ENCODE results near the gene TNNT2. TPM values are rescaled to one million over a fixed set of nuclear protein-coding genes. Genes with fewer than 3 reads are reported as not detected.

Gene TNNT2
- total RNA-seq, 2 donors from 2014 or later = not detected

DNA sequence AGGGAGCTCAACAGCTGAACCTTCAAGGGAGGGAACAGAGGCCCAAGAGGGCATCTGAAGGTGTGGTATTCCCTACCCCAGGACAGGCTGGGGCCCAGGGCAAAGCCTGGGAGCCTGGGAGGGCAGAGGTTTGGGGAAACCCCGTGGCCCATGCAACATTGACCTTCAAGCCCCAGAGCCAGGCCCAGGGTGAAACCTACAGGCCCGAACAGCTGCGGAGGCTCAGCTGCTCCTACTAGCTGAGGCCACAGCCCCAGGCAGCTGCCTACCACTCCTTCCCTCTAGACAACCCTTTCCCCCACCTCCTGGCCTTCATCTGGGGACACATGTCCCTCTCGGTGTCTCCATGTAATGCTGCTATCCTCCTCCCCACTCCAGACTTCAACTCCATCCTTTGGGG, 18.5 kb upstream of the TNNT2 start:
- H3K27ac Mint-ChIP-seq = no peak overlapping the region
- peaks cover 55% of the 10 kb centered on the region for H3K27me3 Mint-ChIP-seq
- no peak overlapping the region for H3K4me3 Mint-ChIP-seq
- no peak for ATAC-seq (replicated peaks)
- no peaks in the 10 kb centered on the region for H3K9me3 Mint-ChIP-seq
- H3K4me1 Mint-ChIP-seq = peaks cover 4% of the 10 kb centered on the region
- no peaks in the 10 kb centered on the region for H3K36me3 Mint-ChIP-seq (ENCODE audit: low read depth)

- H3K27me3 Mint-ChIP-seq = peaks cover 43% of the 10 kb centered on the region
- no peak for ATAC-seq (replicated peaks)
- H3K4me3 Mint-ChIP-seq = no peak overlapping the region
- peaks cover 4% of the 10 kb centered on the region for H3K4me1 Mint-ChIP-seq
- H3K36me3 Mint-ChIP-seq (ENCODE audit: low read depth) = no peaks in the 10 kb centered on the region
- no peak overlapping the region for H3K27ac Mint-ChIP-seq
- no peaks in the 10 kb centered on the region for H3K9me3 Mint-ChIP-seq
Measured at GRCh38 chr1:201394591-201394990, 17.1 kb upstream of the TNNT2 start.

DNA sequence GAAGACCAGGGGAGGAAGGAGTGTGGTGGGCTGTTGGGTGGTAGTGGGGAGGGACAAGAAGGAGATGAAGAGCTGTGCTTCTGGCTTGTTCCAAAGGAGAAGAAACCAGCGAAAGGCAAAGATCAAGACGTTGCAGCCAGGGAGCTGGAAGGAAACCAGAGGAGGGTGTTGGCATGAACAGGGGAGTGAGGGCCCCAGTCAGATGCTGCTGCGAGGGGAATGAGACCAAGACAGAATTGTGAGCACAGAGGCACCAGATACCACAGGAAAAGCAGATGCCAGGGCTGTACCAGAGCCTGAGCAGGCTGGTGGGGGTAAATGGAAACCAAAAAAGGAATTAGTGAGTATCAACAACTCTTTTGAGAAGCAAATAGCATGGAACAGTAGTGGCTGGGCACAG, 15.6 kb upstream of the TNNT2 start:
- Mint-ChIP-seq H3K36me3 (ENCODE audit: low read depth) (no peaks in the 10 kb centered on the region), H3K4me1 (peaks cover 4% of the 10 kb centered on the region), H3K9me3 (no peaks in the 10 kb centered on the region), H3K27me3 (peaks cover 38% of the 10 kb centered on the region), H3K4me3 (no peak overlapping the region), H3K27ac (no peak overlapping the region)
- no peak for ATAC-seq (replicated peaks)

GRCh38 chr1:201391651-201392511, 14.4 kb upstream of the TNNT2 start:
- Mint-ChIP-seq H3K9me3 (no peaks in the 10 kb centered on the region), H3K27me3 (peaks cover 37% of the 10 kb centered on the region), H3K4me1 (peaks cover 4% of the 10 kb centered on the region), H3K36me3 (ENCODE audit: low read depth) (no peaks in the 10 kb centered on the region), H3K27ac (peak overlapping the region; percentile 10), H3K4me3 (no peak overlapping the region)
- ATAC-seq (replicated peaks) = no peak

DNA sequence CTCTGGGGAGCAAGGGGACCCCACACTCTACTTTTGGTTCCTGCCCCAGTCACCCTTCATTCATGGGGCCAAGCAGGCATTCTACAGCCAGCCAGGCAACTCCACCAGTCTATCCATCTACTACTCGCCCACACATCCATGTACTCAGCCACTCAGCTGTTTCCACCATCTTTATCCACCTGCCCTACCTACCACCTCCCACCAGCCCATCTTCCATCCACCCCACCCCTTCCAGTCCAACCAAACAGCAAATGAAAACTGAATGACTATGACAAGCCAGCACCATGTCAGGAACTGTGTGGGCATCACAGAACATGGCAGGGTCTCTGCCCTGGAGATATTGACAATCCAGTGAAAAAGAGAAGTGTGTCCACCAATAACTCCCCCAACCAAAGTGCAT, 13.7 kb upstream of the TNNT2 start:
- no peaks in the 10 kb centered on the region for H3K9me3 Mint-ChIP-seq
- H3K27me3 Mint-ChIP-seq = peaks cover 34% of the 10 kb centered on the region
- no peak overlapping the region for H3K27ac Mint-ChIP-seq
- H3K4me1 Mint-ChIP-seq = peaks cover 4% of the 10 kb centered on the region
- H3K36me3 Mint-ChIP-seq (ENCODE audit: low read depth) = no peaks in the 10 kb centered on the region
- no peak for ATAC-seq (replicated peaks)
- H3K4me3 Mint-ChIP-seq = no peak overlapping the region

GRCh38 chr1:201389051-201389450, 11.6 kb upstream of the TNNT2 start:
- H3K4me3 Mint-ChIP-seq = no peak overlapping the region
- H3K4me1 Mint-ChIP-seq = peaks cover 4% of the 10 kb centered on the region
- H3K36me3 Mint-ChIP-seq (ENCODE audit: low read depth) = no peaks in the 10 kb centered on the region
- peaks cover 31% of the 10 kb centered on the region for H3K27me3 Mint-ChIP-seq
- H3K9me3 Mint-ChIP-seq = no peaks in the 10 kb centered on the region
- no peak overlapping the region for H3K27ac Mint-ChIP-seq
- no peak for ATAC-seq (replicated peaks)

GRCh38 chr1:201386208-201386607, 8.7 kb upstream of the TNNT2 start:
- no peak overlapping the region for H3K4me3 Mint-ChIP-seq
- ATAC-seq (replicated peaks) = no peak
- peaks cover under 1% of the 10 kb centered on the region for H3K4me1 Mint-ChIP-seq

GRCh38 chr1:201385299-201385891, 7.9 kb upstream of the TNNT2 start:
- Mint-ChIP-seq H3K27ac (no peak overlapping the region), H3K4me3 (no peak overlapping the region), H3K27me3 (peaks cover 27% of the 10 kb centered on the region)

More at GRCh38 chr1:201386208-201386607, 8.7 kb upstream of the TNNT2 start:
- Mint-ChIP-seq H3K36me3 (ENCODE audit: low read depth) (no peaks in the 10 kb centered on the region), H3K27ac (no peak overlapping the region), H3K27me3 (peaks cover 26% of the 10 kb centered on the region), H3K9me3 (no peaks in the 10 kb centered on the region)

GRCh38 chr1:201384406-201384782, 6.9 kb upstream of the TNNT2 start:
- H3K9me3 Mint-ChIP-seq = no peaks in the 10 kb centered on the region
- H3K27ac Mint-ChIP-seq = no peak overlapping the region
- ATAC-seq (replicated peaks) = no peak
- peaks cover 27% of the 10 kb centered on the region for H3K27me3 Mint-ChIP-seq
- H3K36me3 Mint-ChIP-seq (ENCODE audit: low read depth) = no peaks in the 10 kb centered on the region
- H3K4me1 Mint-ChIP-seq = no peaks in the 10 kb centered on the region
- H3K4me3 Mint-ChIP-seq = no peak overlapping the region

More at GRCh38 chr1:201385299-201385891, 7.9 kb upstream of the TNNT2 start:
- Mint-ChIP-seq H3K9me3 (no peaks in the 10 kb centered on the region), H3K36me3 (ENCODE audit: low read depth) (no peaks in the 10 kb centered on the region), H3K4me1 (no peaks in the 10 kb centered on the region)
- peak; percentile 69 for ATAC-seq (replicated peaks)

GRCh38 chr1:201383647-201384405, 6.3 kb upstream of the TNNT2 start:
- no peaks in the 10 kb centered on the region for H3K9me3 Mint-ChIP-seq
- no peak for ATAC-seq (replicated peaks)

GRCh38 chr1:201381130-201381529, 3.6 kb upstream of the TNNT2 start:
- Mint-ChIP-seq H3K27me3 (peaks cover 19% of the 10 kb centered on the region), H3K27ac (no peak overlapping the region), H3K4me1 (no peaks in the 10 kb centered on the region), H3K36me3 (ENCODE audit: low read depth) (no peaks in the 10 kb centered on the region), H3K4me3 (no peak overlapping the region), H3K9me3 (no peaks in the 10 kb centered on the region)
- no peak for ATAC-seq (replicated peaks)

More at GRCh38 chr1:201383647-201384405, 6.3 kb upstream of the TNNT2 start:
- peaks cover 27% of the 10 kb centered on the region for H3K27me3 Mint-ChIP-seq
- H3K36me3 Mint-ChIP-seq (ENCODE audit: low read depth) = no peaks in the 10 kb centered on the region
- H3K4me3 Mint-ChIP-seq = no peak overlapping the region
- H3K4me1 Mint-ChIP-seq = no peaks in the 10 kb centered on the region
- no peak overlapping the region for H3K27ac Mint-ChIP-seq

GRCh38 chr1:201379733-201380242, 2.3 kb upstream of the TNNT2 start:
- Mint-ChIP-seq H3K27ac (no peak overlapping the region), H3K36me3 (ENCODE audit: low read depth) (no peaks in the 10 kb centered on the region), H3K9me3 (no peaks in the 10 kb centered on the region), H3K27me3 (peaks cover 24% of the 10 kb centered on the region), H3K4me1 (no peaks in the 10 kb centered on the region), H3K4me3 (no peak overlapping the region)
- ATAC-seq (replicated peaks) = no peak

GRCh38 chr1:201378804-201379203, 1.3 kb upstream of the TNNT2 start:
- no peak overlapping the region for H3K27ac Mint-ChIP-seq

GRCh38 chr1:201376464-201377374, 761 bp downstream of the TNNT2 start:
- Mint-ChIP-seq H3K36me3 (ENCODE audit: low read depth) (no peaks in the 10 kb centered on the region), H3K27me3 (peaks cover 25% of the 10 kb centered on the region), H3K9me3 (no peaks in the 10 kb centered on the region), H3K4me1 (no peaks in the 10 kb centered on the region), H3K27ac (no peak overlapping the region), H3K4me3 (no peak overlapping the region)
- no peak for ATAC-seq (replicated peaks)

More at GRCh38 chr1:201378804-201379203, 1.3 kb upstream of the TNNT2 start:
- Mint-ChIP-seq H3K27me3 (peaks cover 24% of the 10 kb centered on the region), H3K36me3 (ENCODE audit: low read depth) (no peaks in the 10 kb centered on the region), H3K9me3 (no peaks in the 10 kb centered on the region), H3K4me3 (no peak overlapping the region), H3K4me1 (no peaks in the 10 kb centered on the region)
- ATAC-seq (replicated peaks) = no peak
